SU-DHL-6 (cell line): ENCODE data around the gene ZMAT3.

Experiments
- EZH2phosphoT487 ChIP-seq: fragments of 200-600 bp; sonication (generic), shearing (Covaris generic); conservative IDR thresholded peaks from 2 replicates; pipeline ENCODE4 v1.6.1; 2018; ENCODE audit warnings: mild to moderate bottlenecking, antibody characterized with exemption, low read length, moderate library complexity, mixed read lengths
- TF ChIP-seq, protein P1 (sequence below): fragments of 200-600 bp; sonication (generic); IDR thresholded peaks from one replicate; pipeline ENCODE4 v1.5.1; 2017; ENCODE audit warnings: antibody characterized with exemption, mild to moderate bottlenecking, low read length, moderate library complexity; ENCODE audit not compliant: insufficient read depth, poor library complexity, severe bottlenecking

DNA sequence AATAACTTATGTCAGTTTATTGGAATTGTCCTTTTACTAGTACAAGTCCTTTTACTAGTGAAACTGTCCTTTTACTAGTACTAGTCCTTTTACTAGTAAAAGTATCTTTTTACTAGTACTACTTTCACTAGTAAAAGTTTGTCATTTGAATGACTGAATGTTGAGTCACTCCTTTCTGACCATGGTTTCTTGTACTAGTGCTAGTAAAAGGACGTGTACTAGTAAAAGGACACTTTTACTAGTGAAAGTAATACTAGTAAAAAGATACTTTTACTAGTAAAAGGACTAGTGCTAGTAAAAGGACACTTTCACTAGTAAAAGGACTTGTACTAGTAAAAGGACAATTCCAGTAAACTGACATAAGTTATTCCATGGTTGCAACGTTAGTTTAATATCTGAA, 96.3 kb downstream of the ZMAT3 start:
- TF ChIP-seq, protein P1, sequence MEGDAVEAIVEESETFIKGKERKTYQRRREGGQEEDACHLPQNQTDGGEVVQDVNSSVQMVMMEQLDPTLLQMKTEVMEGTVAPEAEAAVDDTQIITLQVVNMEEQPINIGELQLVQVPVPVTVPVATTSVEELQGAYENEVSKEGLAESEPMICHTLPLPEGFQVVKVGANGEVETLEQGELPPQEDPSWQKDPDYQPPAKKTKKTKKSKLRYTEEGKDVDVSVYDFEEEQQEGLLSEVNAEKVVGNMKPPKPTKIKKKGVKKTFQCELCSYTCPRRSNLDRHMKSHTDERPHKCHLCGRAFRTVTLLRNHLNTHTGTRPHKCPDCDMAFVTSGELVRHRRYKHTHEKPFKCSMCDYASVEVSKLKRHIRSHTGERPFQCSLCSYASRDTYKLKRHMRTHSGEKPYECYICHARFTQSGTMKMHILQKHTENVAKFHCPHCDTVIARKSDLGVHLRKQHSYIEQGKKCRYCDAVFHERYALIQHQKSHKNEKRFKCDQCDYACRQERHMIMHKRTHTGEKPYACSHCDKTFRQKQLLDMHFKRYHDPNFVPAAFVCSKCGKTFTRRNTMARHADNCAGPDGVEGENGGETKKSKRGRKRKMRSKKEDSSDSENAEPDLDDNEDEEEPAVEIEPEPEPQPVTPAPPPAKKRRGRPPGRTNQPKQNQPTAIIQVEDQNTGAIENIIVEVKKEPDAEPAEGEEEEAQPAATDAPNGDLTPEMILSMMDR = no peak
- no peak for TF ChIP-seq EZH2phosphoT487
